HK-2 (cell line): Measurements from ENCODE around the gene LAMP1.
"Not testable (repeated sequence)": the region's sequence is repeated elsewhere in the genome, so short reads cannot be mapped to it uniquely, and the experiment has no call there.

Experiments used
- DNase-seq: peaks from one replicate; pipeline ENCODE4 v3.0.0-alpha.2; 2018; ENCODE audit not compliant: unreplicated experiment

LAMP1 gene

GRCh38 chr13:113356596-113356995, 59.6 kb downstream of the LAMP1 start:
- DNase-seq, result no peak

- DNase-seq, result no peak
These were observed 60.5 kb downstream of the LAMP1 start for GRCh38 chr13:113357529-113357928.

GRCh38 chr13:113358653-113359190, 61.7 kb downstream of the LAMP1 start:
- DNase-seq, result no peak

GRCh38 chr13:113359571-113359970, 62.5 kb downstream of the LAMP1 start:
- DNase-seq, result no peak

- no peak for DNase-seq
These were observed 63.4 kb downstream of the LAMP1 start for GRCh38 chr13:113360446-113360845.

GRCh38 chr13:113361406-113361805, 64.4 kb downstream of the LAMP1 start:
- DNase-seq, result no peak

- DNase-seq, result no peak
These were observed 67.4 kb downstream of the LAMP1 start for GRCh38 chr13:113364311-113364889.

GRCh38 chr13:113364901-113365582, 68.0 kb downstream of the LAMP1 start:
- DNase-seq, result no peak

- DNase-seq, result no peak
These were observed 68.5 kb downstream of the LAMP1 start for GRCh38 chr13:113365583-113365970.

GRCh38 chr13:113365971-113366588, 69.0 kb downstream of the LAMP1 start:
- no peak for DNase-seq

GRCh38 chr13:113367020-113367560, 70.1 kb downstream of the LAMP1 start:
- no peak for DNase-seq

- no peak for DNase-seq
These were observed 70.7 kb downstream of the LAMP1 start for GRCh38 chr13:113367771-113368170.

GRCh38 chr13:113368353-113368752, 71.3 kb downstream of the LAMP1 start:
- not testable (repeated sequence) for DNase-seq

GRCh38 chr13:113369189-113369588, 72.2 kb downstream of the LAMP1 start:
- DNase-seq, result no peak

- DNase-seq, result no peak
These were observed 72.8 kb downstream of the LAMP1 start for GRCh38 chr13:113369881-113370280.

GRCh38 chr13:113371061-113371460, 74.0 kb downstream of the LAMP1 start:
- no peak for DNase-seq

GRCh38 chr13:113371701-113372100, 74.7 kb downstream of the LAMP1 start:
- DNase-seq, result not testable (repeated sequence)
